GM23338 (cell line): ENCODE results near the gene NEU4. TPM values are rescaled to one million over a fixed set of nuclear protein-coding genes. Genes with fewer than 3 reads are reported as not detected.
"Not testable (repeated sequence)": the region's sequence is repeated elsewhere in the genome, so short reads cannot be mapped to it uniquely, and the experiment has no call there.

Experiments
- ATAC-seq: fragments of 200-7000 bp; cut with Tn5 transposase; 3 replicates; pipeline ENCODE4 v1.9.1; 2020
- DNase-seq: peaks from one replicate; pipeline ENCODE4 v3.0.0-alpha.2; 2015; ENCODE audit warnings: low spot score
- H2AFZ ChIP-seq: fragments of 200-600 bp; sonication (generic); 2 replicates; pipeline ENCODE4 v1.8.0; 2016; ENCODE audit warnings: antibody characterized with exemption, mild to moderate bottlenecking, moderate library complexity
- H3F3A ChIP-seq: fragments of 200-600 bp; sonication (generic); replicated peaks from 2 replicates; pipeline ENCODE4 v1.8.0; 2017; ENCODE audit warnings: antibody characterized with exemption, mixed run types, low read depth
- H3K27ac ChIP-seq: fragments of 200-600 bp; sonication (generic); 2 replicates; pipeline ENCODE4 v1.6.1; 2016; ENCODE audit warnings: low read depth
- H3K27me3 ChIP-seq: fragments of 200-600 bp; sonication (generic); 2 replicates; pipeline ENCODE4 v1.8.0; 2016; ENCODE audit warnings: mild to moderate bottlenecking, mixed run types, moderate library complexity; ENCODE audit not compliant: insufficient read depth
- H3K36me3 ChIP-seq: fragments of 200-600 bp; sonication (generic); 2 replicates; pipeline ENCODE4 v1.8.0; 2016; ENCODE audit warnings: mild to moderate bottlenecking; ENCODE audit not compliant: insufficient read depth
- H3K4me1 ChIP-seq: fragments of 200-600 bp; sonication (generic); 2 replicates; pipeline ENCODE4 v1.8.0; 2016; ENCODE audit warnings: mild to moderate bottlenecking, moderate library complexity; ENCODE audit not compliant: insufficient read depth
- H3K4me2 ChIP-seq: fragments of 200-600 bp; sonication (generic); 2 replicates; pipeline ENCODE4 v1.7.1; 2017; ENCODE audit warnings: mixed run types
- H3K4me3 ChIP-seq: fragments of 200-600 bp; sonication (generic); 2 replicates; pipeline ENCODE4 v1.6.1; 2016; ENCODE audit warnings: mixed run types
- H3K79me2 ChIP-seq: fragments of 200-600 bp; sonication (generic); replicated peaks from 2 replicates; pipeline ENCODE4 v1.8.0; 2017; ENCODE audit warnings: mild to moderate bottlenecking; ENCODE audit not compliant: insufficient read depth
- H3K9me2 ChIP-seq: fragments of 200-600 bp; sonication (generic); 2 replicates; pipeline ENCODE4 v1.8.0; 2017; ENCODE audit not compliant: insufficient read depth
- H4K20me1 ChIP-seq: fragments of 200-600 bp; sonication (generic); replicated peaks from 2 replicates; pipeline ENCODE4 v1.8.0; 2017; ENCODE audit warnings: mild to moderate bottlenecking; ENCODE audit not compliant: insufficient read depth
- H3K27ac Mint-ChIP-seq: 2 replicates; pipeline ENCODE4 v1.8.0; 2020; ENCODE audit warnings: inconsistent platforms, mild to moderate bottlenecking, moderate library complexity, mixed read lengths
- H3K27me3 Mint-ChIP-seq: 3 replicates; pipeline ENCODE4 v1.8.0; 2022; ENCODE audit warnings: low read depth, mild to moderate bottlenecking, moderate library complexity, mixed read lengths, inconsistent platforms; ENCODE audit not compliant: insufficient read depth, poor library complexity
- H3K36me3 Mint-ChIP-seq: 3 replicates; pipeline ENCODE4 v1.8.0; 2021; ENCODE audit warnings: low read depth, mild to moderate bottlenecking, inconsistent platforms, moderate library complexity, mixed read lengths
- H3K4me1 Mint-ChIP-seq: 3 replicates; pipeline ENCODE4 v1.8.0; 2020; ENCODE audit warnings: mild to moderate bottlenecking, inconsistent platforms, mixed read lengths
- H3K4me3 Mint-ChIP-seq: 3 replicates; pipeline ENCODE4 v1.8.0; 2021; ENCODE audit warnings: moderate library complexity, mild to moderate bottlenecking, inconsistent platforms, mixed read lengths
- H3K9me3 Mint-ChIP-seq: 3 replicates; pipeline ENCODE4 v1.8.0; 2020; ENCODE audit warnings: moderate library complexity, mild to moderate bottlenecking, inconsistent platforms, mixed read lengths
- CREB1 ChIP-seq: fragments of 250-450 bp; sonication (Bioruptor Pico); IDR thresholded peaks from 2 replicates; pipeline ENCODE4 v1.5.0; 2020; ENCODE audit warnings: low read depth, mild to moderate bottlenecking, moderate library complexity
- CTCF ChIP-seq, 2 experiments: fragments of 200-600 bp in 1 of 2; sonication (generic) in 1 of 2; conservative IDR thresholded peaks; 2 replicates each; pipeline versions ENCODE4 v1.5.1 to v1.6.1; 2016 to 2017; ENCODE audit warnings: antibody characterized with exemption in 2 of 2, low read depth in 2 of 2, mild to moderate bottlenecking in 2 of 2, moderate library complexity in 1 of 2
- POLR2AphosphoS5 ChIP-seq: IDR thresholded peaks from 2 replicates; pipeline ENCODE4 v1.6.1; 2016; ENCODE audit warnings: antibody characterized with exemption, low read depth
- ZNF331 ChIP-seq: fragments of 250-450 bp; sonication (Bioruptor Pico); IDR thresholded peaks from 2 replicates; pipeline ENCODE4 v1.5.0; 2020; ENCODE audit warnings: low read depth, mild to moderate bottlenecking, moderate library complexity
- polyA plus RNA-seq: library from polyadenylated mRNA; unstranded; fragments of >200 nt; fragmentation: Nextera tagmentation; extraction: Ambion mirVana; gene quantifications from 2 replicates; pipeline ENCODE4 v1.2.1, GENCODE V29; 2016
- total RNA-seq: library from RNA; depleted of rRNA; stranded (reverse); fragments of >200 nt; shearing (Covaris generic); gene quantifications from 2 replicates; pipeline ENCODE4 v1.2.3, GENCODE V29; 2014
- TF ChIP-seq, protein P1 (sequence below): IDR thresholded peaks from one replicate; pipeline ENCODE4 v1.6.1; 2018; ENCODE audit warnings: antibody characterized with exemption; ENCODE audit not compliant: unreplicated experiment

The NEU4 gene
- total and polyA plus RNA-seq, 2 experiments from 2014 or later = 0.29 to 1.2 TPM

GRCh38 chr2:241780939-241781569 is 27.9 kb upstream of the NEU4 start:
- no peak for DNase-seq
- ATAC-seq = no peak
- H3F3A ChIP-seq = no peaks in the 10 kb centered on the region
- TF ChIP-seq CTCF (conservative IDR thresholded peaks at IDR 0.05; ENCODE audit: low read depth in 2 of 2) (no peak), ZNF331 (CRISPR knock-in tag) (no peak), POLR2AphosphoS5 (no peak), CREB1 (CRISPR knock-in tag) (no peak)
- TF ChIP-seq, protein P1, sequence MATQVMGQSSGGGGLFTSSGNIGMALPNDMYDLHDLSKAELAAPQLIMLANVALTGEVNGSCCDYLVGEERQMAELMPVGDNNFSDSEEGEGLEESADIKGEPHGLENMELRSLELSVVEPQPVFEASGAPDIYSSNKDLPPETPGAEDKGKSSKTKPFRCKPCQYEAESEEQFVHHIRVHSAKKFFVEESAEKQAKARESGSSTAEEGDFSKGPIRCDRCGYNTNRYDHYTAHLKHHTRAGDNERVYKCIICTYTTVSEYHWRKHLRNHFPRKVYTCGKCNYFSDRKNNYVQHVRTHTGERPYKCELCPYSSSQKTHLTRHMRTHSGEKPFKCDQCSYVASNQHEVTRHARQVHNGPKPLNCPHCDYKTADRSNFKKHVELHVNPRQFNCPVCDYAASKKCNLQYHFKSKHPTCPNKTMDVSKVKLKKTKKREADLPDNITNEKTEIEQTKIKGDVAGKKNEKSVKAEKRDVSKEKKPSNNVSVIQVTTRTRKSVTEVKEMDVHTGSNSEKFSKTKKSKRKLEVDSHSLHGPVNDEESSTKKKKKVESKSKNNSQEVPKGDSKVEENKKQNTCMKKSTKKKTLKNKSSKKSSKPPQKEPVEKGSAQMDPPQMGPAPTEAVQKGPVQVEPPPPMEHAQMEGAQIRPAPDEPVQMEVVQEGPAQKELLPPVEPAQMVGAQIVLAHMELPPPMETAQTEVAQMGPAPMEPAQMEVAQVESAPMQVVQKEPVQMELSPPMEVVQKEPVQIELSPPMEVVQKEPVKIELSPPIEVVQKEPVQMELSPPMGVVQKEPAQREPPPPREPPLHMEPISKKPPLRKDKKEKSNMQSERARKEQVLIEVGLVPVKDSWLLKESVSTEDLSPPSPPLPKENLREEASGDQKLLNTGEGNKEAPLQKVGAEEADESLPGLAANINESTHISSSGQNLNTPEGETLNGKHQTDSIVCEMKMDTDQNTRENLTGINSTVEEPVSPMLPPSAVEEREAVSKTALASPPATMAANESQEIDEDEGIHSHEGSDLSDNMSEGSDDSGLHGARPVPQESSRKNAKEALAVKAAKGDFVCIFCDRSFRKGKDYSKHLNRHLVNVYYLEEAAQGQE = no peak
- no peak overlapping the region for H3K4me3 ChIP-seq
- H3K79me2 ChIP-seq = no peaks in the 10 kb centered on the region
- no peak overlapping the region for H3K4me2 ChIP-seq
- peaks cover 11% of the 10 kb centered on the region for H3K27me3 Mint-ChIP-seq
- H3K36me3 ChIP-seq = peaks cover 7% of the 10 kb centered on the region; the same call in 1 of the 2 replicates
- peaks cover 13% of the 10 kb centered on the region; the same call in 1 of the 2 replicates for H3K4me1 ChIP-seq
- H3K36me3 Mint-ChIP-seq = peaks cover 20% of the 10 kb centered on the region
- no peak overlapping the region for H3K27ac Mint-ChIP-seq
- H3K9me2 ChIP-seq = no peaks in the 10 kb centered on the region
- H3K9me3 Mint-ChIP-seq = peaks cover 53% of the 10 kb centered on the region
- H2AFZ ChIP-seq = no peak overlapping the region
- no peak overlapping the region for H3K27ac ChIP-seq
- H3K4me3 Mint-ChIP-seq = no peak overlapping the region
- peaks cover 18% of the 10 kb centered on the region for H3K4me1 Mint-ChIP-seq
- H4K20me1 ChIP-seq = no peaks in the 10 kb centered on the region
- H3K27me3 ChIP-seq = no peaks in the 10 kb centered on the region

DNA sequence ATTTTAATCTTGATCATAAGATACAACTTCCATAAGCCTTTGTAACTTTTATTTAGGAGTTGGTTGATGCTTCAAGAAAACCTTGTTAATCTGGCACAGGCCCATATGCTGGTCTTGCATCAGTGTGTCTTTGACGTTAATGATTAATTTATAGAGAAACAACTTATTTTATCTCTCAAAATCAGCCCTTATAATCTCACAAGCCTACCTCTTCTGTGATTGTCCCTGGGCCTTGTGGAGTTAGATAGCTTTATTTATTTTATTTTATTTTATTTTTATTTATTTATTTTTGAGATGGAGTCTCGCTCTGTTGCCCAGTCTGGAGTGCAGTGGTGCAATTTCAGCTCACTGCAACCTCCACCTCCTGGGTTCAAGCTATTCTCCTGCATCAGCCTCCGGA is 26.9 kb upstream of the NEU4 start:
- ATAC-seq = not testable (repeated sequence)

More for the DNA sequence above, 26.9 kb upstream of the NEU4 start:
- Mint-ChIP-seq H3K9me3 (peaks cover 53% of the 10 kb centered on the region), H3K4me1 (peaks cover 18% of the 10 kb centered on the region), H3K36me3 (peaks cover 20% of the 10 kb centered on the region), H3K27me3 (peaks cover 11% of the 10 kb centered on the region)
- peaks cover 19% of the 10 kb centered on the region; the same call in 1 of the 2 replicates for H3K4me1 ChIP-seq
- H3K79me2 ChIP-seq, H3F3A ChIP-seq, H4K20me1 ChIP-seq, H2AFZ ChIP-seq, DNase-seq, H3K4me2 ChIP-seq, H3K27ac Mint-ChIP-seq, H3K27me3 ChIP-seq, H3K4me3 ChIP-seq, H3K27ac ChIP-seq, H3K9me2 ChIP-seq, H3K36me3 ChIP-seq, H3K4me3 Mint-ChIP-seq: not testable (repeated sequence)
